Astrocyte (in vitro differentiated cells and primary cell): ENCODE data around the gene CLMN.

Experiments
- EZH2 ChIP-seq: IDR thresholded peaks from 2 replicates; pipeline ENCODE4 v1.6.1; 2012; ENCODE audit warnings: mild to moderate bottlenecking, low read length, inconsistent platforms; ENCODE audit not compliant: insufficient read depth
- TF ChIP-seq, protein P1 (sequence below): IDR thresholded peaks from 2 replicates; pipeline ENCODE4 v1.5.1; 2011; ENCODE audit warnings: low read depth, mild to moderate bottlenecking, inconsistent platforms, low read length, moderate library complexity; ENCODE audit not compliant: insufficient read depth

DNA sequence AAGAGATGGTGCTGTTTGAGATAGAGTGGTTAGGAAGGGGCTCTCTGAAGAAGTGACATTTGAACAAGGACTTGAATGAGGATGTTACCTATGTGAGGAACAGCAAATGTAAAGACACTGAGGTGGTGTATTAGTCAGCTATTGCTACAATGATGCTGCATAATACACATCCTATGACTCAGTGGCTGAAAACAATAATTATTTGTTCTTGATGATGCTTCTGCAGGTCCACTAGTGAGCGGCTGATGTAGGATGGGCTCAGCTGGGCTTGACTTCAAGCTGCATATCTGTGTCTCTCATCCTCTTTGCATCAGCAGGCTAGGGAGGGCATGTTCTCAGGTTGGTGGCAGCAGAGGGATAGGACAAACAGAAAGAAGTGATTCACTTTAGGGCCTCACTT lies 21.4 kb upstream of the CLMN start:
- TF ChIP-seq, protein P1, sequence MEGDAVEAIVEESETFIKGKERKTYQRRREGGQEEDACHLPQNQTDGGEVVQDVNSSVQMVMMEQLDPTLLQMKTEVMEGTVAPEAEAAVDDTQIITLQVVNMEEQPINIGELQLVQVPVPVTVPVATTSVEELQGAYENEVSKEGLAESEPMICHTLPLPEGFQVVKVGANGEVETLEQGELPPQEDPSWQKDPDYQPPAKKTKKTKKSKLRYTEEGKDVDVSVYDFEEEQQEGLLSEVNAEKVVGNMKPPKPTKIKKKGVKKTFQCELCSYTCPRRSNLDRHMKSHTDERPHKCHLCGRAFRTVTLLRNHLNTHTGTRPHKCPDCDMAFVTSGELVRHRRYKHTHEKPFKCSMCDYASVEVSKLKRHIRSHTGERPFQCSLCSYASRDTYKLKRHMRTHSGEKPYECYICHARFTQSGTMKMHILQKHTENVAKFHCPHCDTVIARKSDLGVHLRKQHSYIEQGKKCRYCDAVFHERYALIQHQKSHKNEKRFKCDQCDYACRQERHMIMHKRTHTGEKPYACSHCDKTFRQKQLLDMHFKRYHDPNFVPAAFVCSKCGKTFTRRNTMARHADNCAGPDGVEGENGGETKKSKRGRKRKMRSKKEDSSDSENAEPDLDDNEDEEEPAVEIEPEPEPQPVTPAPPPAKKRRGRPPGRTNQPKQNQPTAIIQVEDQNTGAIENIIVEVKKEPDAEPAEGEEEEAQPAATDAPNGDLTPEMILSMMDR, result no peak
- no peak for TF ChIP-seq EZH2
